Adrenal gland (tissue), 5 donors: ENCODE measurements around the gene MISP.

Source experiments
- POLR2A ChIP-seq, 2 donors: fragments of 450-650 bp; IDR thresholded peaks; one replicate each; pipeline ENCODE4 v1.6.1; 2017; ENCODE audit warnings: antibody characterized with exemption in 2 of 2, mild to moderate bottlenecking in 2 of 2, moderate library complexity in 1 of 2
- TF ChIP-seq, protein P1 (sequence below), 6 experiments: fragments of 450-650 bp in 4 of 6; fragments of 200-600 bp in 2 of 6; sonication (generic) in 1 of 6; IDR thresholded peaks; 1 replicate in 5 of 6; 2 replicates in 1 of 6; pipeline versions ENCODE4 v1.5.1 to v1.8.0; 2016 to 2021; ENCODE audit warnings: antibody characterized with exemption in 6 of 6, mild to moderate bottlenecking in 2 of 6, moderate library complexity in 1 of 6
- donor health status: DM: no; HTN: no; CAD: no.

DNA sequence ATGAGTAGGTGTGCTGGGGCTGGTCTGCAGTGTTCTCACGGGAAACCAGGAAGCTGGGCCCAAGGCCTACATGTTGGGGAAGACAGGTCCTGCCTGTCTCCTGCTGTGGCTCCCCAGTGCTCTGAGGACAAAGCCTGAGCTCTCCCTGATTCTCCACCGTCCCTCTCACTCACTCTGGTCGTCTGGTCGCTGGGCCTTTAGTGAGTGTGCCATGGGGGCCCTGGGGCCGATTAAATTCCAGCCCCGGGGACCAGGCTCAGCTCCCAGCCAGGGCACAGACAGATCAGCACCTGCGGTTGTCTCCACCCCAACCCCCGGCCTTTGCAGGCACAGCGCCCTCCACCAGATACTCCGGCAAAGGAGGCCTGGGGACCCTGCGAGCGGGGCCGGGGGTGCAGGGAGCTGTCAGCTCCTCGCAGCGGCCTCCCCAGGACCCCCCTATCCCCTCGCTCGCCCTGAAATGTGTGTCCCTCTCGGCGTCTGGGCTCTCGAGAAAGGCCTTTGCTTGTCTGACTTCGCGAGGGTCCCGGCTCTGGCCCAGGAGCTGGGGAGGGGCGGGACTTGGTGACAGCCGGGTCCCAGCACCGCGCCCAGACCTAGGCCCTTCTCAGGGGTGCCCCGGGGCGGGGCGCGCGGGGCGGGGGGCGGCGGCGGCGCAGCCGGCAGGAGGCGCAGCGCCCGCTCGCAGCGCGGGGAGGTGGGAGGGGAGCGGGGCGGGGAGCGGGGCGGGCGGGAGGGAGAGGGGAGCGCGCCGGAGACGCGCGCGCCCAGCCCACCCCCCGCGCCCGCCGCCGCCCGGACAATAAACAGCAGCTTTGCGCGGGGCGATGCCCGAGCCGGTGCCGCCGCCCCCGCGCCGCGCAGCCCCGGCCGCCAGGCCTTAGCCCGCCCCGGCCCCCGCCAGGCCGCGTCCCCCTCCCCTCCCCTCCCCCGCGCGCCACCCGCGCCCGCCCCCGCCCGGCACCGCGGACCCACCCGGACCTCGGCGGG lies 42.5 kb upstream of the MISP start, which contains the start of gene PALM:
- TF ChIP-seq, protein P1, sequence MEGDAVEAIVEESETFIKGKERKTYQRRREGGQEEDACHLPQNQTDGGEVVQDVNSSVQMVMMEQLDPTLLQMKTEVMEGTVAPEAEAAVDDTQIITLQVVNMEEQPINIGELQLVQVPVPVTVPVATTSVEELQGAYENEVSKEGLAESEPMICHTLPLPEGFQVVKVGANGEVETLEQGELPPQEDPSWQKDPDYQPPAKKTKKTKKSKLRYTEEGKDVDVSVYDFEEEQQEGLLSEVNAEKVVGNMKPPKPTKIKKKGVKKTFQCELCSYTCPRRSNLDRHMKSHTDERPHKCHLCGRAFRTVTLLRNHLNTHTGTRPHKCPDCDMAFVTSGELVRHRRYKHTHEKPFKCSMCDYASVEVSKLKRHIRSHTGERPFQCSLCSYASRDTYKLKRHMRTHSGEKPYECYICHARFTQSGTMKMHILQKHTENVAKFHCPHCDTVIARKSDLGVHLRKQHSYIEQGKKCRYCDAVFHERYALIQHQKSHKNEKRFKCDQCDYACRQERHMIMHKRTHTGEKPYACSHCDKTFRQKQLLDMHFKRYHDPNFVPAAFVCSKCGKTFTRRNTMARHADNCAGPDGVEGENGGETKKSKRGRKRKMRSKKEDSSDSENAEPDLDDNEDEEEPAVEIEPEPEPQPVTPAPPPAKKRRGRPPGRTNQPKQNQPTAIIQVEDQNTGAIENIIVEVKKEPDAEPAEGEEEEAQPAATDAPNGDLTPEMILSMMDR (IDR thresholded peaks at IDR 0.05) = peak in 2 of 6 experiments; percentile 7 to 20
- no peak for TF ChIP-seq POLR2A (IDR thresholded peaks at IDR 0.05)
